Activated T-cell treated with anti-CD3 and anti-CD28 coated beads for 48 hours (primary cell): ENCODE measurements around the gene FXR2.

Experiments
- DNase-seq: peaks from one replicate; pipeline ENCODE4 v3.0.0-alpha.2; 2020; ENCODE audit warnings: low read depth

The FXR2 gene

GRCh38 chr17:7570351-7570750, 44.3 kb downstream of the FXR2 start:
- DNase-seq, result no peak

GRCh38 chr17:7569571-7569970, 45.1 kb downstream of the FXR2 start:
- DNase-seq, result no peak

- no peak for DNase-seq
These were observed 51.4 kb downstream of the FXR2 start for GRCh38 chr17:7563115-7563869.

GRCh38 chr17:7562208-7562605, 52.5 kb downstream of the FXR2 start:
- DNase-seq, result no peak

GRCh38 chr17:7561589-7562207, 53.0 kb downstream of the FXR2 start, which contains the start of gene SENP3:
Gene SENP3 (plus strand): TSS chr17:7561919. CDS start chr17:7563077, 1,158 bp downstream.
- DNase-seq, result peak; percentile 94

GRCh38 chr17:7561028-7561575, 53.6 kb downstream of the FXR2 start:
- DNase-seq, result peak; percentile 84

GRCh38 chr17:7560172-7561027, 54.3 kb downstream of the FXR2 start:
- DNase-seq, result peak; percentile 63

- no peak for DNase-seq
These were observed 55.2 kb downstream of the FXR2 start for GRCh38 chr17:7559320-7560171.

- no peak for DNase-seq
These were observed 56.0 kb downstream of the FXR2 start, which contains the start of gene TNFSF13 for GRCh38 chr17:7558544-7559319. Gene TNFSF13 (plus strand): TSS chr17:7558750. CDS start chr17:7559040, 290 bp downstream.

GRCh38 chr17:7557775-7558543, 56.7 kb downstream of the FXR2 start:
- DNase-seq, result no peak

GRCh38 chr17:7557147-7557764, 57.4 kb downstream of the FXR2 start:
- no peak for DNase-seq

- DNase-seq, result no peak
These were observed 58.1 kb downstream of the FXR2 start for GRCh38 chr17:7556627-7557026.

GRCh38 chr17:7555320-7555948, 59.3 kb downstream of the FXR2 start:
- DNase-seq, result no peak

GRCh38 chr17:7553356-7553755, 61.3 kb downstream of the FXR2 start:
- DNase-seq, result no peak

GRCh38 chr17:7552621-7553051, 62.1 kb downstream of the FXR2 start:
- no peak for DNase-seq

GRCh38 chr17:7551396-7551795, 63.3 kb downstream of the FXR2 start:
- no peak for DNase-seq

GRCh38 chr17:7550344-7550743, 64.4 kb downstream of the FXR2 start:
- DNase-seq, result no peak

GRCh38 chr17:7549401-7550055, 65.2 kb downstream of the FXR2 start:
- DNase-seq, result peak; percentile 30
